SU-DHL-6 (cell line): ENCODE measurements around the gene AFM.

Experiments
- CTCF ChIP-seq: fragments of 200-600 bp; sonication (generic); IDR thresholded peaks from one replicate; pipeline ENCODE4 v1.5.1; 2017; ENCODE audit warnings: antibody characterized with exemption, mild to moderate bottlenecking, low read length, moderate library complexity; ENCODE audit not compliant: insufficient read depth, poor library complexity, severe bottlenecking
- EZH2phosphoT487 ChIP-seq: fragments of 200-600 bp; sonication (generic), shearing (Covaris generic); conservative IDR thresholded peaks from 2 replicates; pipeline ENCODE4 v1.6.1; 2018; ENCODE audit warnings: mild to moderate bottlenecking, antibody characterized with exemption, low read length, moderate library complexity, mixed read lengths

- TF ChIP-seq CTCF (no peak), EZH2phosphoT487 (no peak)
Observed at GRCh38 chr4:73468170-73468569, 13.4 kb upstream of the AFM start.
